HG02571 (cell line): ENCODE data around the gene PTPRD.

Experiments used
- ATAC-seq: cut with Tn5 transposase; IDR thresholded peaks from one replicate; pipeline ENCODE4 v1.9.1; 2021; ENCODE audit warnings: mild to moderate bottlenecking, moderate library complexity; ENCODE audit not compliant: unreplicated experiment

The PTPRD gene

DNA sequence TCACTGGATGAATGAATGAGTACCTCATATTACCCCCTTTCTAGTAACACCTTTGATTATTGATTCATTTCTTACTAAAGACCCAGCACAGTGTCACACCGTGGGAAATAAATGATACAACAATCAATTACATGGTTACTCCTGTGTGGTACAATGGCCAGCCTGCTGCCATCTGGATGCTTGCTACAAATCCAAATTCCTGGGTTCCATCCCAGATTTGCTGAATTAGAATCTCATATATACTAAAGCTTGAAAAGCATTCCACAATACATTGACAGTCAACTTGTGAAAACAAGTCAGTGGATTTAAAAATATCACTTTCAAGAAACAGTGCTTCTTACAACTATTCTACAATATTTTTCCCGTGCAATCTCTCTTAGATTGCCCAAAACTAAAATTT, 989.3 kb downstream of the PTPRD start:
- no peak for ATAC-seq

DNA sequence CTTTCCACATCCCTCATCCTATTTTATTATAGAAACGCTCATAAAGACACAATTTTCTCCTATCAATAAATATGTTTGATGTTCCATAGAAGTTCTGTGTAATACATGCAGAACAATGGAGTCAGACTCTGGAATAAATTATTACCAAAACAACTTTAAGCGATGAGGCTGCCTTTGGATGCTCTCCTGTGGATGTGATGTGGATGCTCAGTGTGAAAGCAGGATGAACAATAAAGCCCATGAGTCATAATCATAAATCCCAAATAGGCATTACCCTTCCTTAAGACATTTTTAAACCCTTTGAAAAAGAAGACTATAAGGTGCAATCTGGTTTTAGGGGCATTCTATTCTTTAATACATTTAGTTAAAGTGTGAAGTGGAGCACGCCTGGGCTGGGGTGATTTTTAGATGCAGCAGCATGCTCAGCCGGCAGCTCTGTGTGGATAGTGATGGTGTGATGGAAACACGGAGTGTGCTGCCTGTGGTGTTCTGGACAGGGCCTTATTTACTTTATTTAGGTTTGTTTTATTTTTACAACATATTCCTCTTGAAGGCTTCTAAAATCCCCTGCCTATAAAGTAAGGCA, 991.4 kb downstream of the PTPRD start:
- ATAC-seq: no peak

DNA sequence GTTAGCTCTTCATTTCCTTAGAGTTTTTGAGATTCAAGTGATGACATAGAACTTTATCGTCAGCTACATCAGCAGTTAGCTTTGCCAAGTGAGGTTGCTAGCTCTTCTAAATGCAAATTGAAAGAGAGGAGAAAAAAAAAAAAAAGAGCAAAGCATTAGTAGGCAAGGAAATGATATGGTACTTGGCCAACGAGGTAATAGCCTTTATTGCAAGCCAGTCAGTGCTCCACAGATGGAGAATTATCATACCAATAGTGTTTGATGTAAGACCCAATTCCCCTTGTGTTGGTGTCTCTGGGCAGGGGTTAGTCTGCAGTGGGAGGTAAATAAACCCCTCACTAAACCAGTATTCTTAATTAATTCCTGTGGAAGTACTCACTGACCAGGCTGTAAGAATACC, 992.1 kb downstream of the PTPRD start:
- no peak for ATAC-seq

DNA sequence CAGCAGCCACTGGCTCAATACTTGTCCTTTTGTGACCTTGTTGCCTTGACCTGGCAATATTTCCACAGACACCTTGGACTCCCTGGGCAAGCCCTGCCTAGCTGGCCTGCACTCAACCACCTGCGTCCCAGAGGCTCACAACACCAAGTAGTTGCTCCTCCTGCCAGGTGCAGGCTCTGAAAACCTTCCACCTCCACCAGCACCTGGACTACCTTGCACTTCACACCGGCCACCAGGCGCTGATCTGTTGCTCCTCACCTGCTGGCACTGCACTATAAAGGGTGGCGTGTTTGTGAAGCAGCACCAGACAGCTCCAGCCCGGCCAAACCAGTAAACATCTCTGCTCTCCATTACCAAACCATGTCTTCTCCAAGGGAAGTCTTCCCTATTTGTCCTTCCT, 997.7 kb downstream of the PTPRD start:
- ATAC-seq: no peak

DNA sequence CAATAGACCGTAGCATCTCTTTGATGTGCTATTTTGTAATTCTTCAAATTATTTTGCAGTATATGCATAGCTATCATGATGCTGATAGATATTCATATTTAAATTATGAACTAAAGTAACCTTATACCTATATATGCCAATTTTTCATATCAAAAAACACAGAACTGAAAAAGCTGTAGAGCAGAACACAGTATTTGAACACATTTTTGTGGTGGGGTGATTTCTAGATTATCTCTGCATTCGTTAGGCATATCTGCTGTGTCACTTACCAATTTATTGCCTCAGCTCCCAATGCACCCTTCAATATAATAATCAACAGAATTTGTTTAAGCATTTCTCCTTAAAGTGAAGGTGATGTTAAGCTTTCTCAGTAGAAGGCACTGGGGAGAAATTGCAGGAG, 998.2 kb downstream of the PTPRD start:
- no peak for ATAC-seq

DNA sequence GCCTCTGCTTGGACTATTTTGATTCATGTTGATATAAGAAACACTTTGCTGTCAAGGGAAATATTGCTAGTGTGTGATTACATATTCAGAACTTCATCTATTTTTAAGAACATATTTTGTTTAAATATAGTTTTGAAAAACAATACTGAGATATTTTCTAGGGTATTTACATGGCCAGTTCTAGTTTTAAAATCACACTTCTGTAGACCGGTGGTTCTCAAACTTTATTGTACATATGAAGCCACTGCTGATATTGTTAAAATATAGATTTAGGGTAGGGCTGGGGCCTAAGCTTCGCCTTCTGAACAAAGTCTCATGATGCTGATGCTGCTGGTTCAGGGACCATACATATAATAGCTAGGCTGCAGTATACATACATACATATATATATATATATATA, 1000.0 kb downstream of the PTPRD start:
- ATAC-seq: peak; percentile 59

DNA sequence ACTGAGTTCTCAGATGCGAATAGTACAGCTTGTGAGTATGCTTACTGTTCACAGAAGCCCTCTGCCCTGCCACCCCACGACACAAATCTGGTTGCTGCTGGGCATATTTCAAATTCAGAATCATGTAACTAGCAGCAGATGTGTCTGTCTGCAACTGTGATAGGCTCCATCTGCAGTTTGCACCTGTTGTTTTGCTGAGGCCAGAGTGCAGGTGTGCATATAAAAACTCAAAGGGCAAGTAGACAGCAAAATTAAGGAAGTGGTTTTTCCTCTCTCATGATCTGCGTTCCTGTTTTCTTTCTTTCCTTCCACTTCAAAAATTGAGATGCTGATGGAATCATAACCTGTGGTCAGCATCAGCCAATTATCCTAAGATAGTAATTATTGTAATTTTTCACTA, 1000.5 kb downstream of the PTPRD start:
- ATAC-seq: peak; percentile 83

DNA sequence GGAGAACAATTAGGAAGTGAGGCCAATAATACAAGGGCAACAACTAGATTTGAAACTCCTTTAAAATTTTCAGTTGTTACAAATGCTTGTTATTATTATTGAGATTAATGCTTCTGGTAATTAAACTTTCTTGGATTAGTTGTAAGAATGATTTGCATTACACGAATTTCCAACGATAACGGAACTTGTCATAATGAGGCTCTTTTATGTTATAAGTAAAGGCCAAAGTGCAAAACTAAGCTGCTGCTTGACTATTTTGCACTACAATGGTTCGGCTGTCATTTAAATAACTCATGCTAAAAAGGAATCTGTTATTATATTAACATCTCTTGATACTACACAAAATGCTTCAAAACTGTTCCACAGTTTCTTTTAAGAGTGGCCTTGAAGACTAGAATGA, 1007.1 kb downstream of the PTPRD start:
- no peak for ATAC-seq

DNA sequence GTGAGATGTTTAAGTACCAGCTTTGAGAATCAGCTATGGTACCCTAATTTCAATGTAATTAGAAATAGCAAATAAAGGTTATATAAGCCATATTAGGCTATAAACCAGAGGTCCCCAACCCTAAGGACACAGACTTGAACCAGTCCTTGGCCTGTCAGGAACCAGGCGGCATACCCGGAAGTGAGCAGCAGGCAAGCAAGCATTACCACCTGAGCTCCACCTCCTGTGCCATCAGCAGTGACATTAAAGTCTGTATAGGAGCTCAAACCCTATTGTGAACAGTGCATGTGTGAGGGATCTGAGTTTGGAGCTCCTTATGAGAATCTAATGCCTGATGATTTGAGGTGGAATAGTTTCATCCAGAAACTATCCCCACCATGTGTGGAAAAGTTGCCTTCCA, 1009.5 kb downstream of the PTPRD start:
- ATAC-seq: no peak

DNA sequence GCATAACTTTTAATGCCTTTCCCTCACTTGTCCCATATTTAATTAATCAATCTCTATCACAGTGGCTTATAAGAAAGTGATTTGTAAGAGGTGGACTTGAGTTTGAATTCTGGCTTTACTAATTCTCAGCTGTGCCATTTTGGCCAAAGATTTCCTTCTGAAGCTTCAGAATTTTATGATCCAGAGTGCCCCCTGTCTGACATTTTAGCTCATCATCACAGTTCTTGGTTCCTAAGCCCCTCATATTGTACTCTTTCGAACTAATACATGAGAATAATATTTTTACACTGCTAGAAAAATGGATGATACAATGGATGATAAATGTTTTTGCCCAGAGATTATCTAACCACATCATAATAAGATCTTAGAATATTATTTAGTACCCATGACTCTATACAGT, 1014.1 kb downstream of the PTPRD start:
- no peak for ATAC-seq

DNA sequence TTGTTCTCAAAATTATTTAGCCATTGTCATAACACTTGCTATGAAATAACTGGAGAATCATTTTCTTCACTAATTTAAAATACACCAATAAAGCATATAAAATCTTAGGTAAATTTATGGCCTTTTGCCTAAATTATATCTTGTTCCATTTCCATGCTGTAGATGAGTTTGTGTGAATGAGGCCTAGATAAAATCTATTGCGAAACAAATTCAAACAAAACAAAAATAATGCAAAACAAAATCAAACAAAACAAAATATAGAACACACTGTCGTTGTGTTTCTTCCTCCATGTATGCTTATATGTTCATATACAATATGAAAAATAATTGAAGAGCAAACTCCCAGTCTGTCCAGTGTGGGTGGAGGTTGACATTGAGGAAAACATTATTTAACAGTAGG, 1020.7 kb downstream of the PTPRD start:
- ATAC-seq: no peak

DNA sequence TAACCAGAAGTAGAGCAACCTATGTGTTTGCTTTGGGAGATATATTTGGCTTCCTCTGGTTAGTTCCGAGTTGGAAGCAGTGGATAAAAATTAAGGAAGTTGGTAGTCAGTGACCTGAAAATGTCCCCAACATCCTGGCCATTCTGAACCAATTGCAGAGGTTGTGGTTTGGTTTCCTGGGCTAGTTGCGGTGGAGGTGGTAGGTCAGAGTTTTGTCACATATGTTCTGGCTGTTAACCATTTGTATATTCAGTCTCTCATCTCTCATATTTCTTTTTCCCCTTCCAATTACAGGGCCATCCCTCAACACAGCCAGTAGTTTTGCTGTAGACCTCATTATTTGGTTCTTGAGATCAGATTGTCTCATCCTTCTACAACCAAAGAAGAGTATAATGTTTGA, 1026.9 kb downstream of the PTPRD start:
- ATAC-seq: no peak

DNA sequence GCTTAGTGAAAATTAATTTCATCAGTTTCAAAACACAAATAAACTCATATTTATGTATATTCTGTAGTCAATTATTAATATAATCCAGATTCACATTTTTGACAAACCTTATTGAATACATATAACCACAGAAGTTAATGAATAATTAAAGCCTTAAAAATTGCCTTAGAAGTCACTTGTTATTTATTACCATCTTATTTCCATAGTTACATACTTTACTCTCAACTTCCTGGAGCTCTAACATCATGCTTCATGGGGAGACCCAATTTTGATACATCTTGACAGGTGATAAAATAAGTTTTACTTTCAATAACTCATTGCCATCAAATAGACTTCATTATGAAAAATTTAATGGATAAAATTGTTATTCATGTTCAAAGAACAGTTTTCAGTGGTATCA, 1038.7 kb downstream of the PTPRD start:
- ATAC-seq: no peak

DNA sequence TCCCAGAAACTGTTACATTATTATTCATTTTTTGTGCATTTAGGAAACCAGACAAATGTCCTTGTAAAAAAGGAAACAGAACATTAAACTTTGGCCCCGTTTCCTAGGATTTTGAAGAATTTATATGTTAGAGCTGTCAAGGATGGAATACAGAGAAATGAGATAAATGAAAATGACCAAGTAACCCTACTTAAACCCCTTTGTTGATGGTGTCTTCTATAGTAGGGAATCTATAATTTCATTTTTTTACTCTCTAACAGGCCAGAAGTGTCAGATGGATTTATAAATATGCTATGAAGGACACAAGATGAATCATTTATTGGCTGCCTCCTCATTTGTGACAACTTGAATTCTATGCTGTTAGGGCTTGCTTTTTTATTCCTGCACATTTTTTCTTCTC, 1047.1 kb downstream of the PTPRD start:
- no peak for ATAC-seq

DNA sequence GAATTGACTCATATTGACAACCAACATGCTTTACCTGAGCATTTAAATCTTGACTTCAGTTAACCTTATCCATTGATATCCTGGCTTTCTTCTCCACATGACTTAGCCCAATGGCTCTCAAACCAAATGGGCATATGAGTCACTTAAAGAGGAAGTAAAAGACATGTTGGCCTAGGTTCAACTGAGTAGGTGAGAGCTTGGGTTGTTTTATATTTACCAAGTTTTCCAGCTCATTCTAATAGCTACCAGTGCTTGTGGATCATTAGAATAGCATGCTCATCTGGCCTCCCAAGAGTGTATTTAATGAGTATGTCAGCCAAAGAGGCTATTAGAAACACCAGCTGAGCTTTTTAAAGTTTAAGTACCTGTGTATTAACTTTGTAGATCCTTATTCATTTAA, 1049.0 kb downstream of the PTPRD start:
- no peak for ATAC-seq

DNA sequence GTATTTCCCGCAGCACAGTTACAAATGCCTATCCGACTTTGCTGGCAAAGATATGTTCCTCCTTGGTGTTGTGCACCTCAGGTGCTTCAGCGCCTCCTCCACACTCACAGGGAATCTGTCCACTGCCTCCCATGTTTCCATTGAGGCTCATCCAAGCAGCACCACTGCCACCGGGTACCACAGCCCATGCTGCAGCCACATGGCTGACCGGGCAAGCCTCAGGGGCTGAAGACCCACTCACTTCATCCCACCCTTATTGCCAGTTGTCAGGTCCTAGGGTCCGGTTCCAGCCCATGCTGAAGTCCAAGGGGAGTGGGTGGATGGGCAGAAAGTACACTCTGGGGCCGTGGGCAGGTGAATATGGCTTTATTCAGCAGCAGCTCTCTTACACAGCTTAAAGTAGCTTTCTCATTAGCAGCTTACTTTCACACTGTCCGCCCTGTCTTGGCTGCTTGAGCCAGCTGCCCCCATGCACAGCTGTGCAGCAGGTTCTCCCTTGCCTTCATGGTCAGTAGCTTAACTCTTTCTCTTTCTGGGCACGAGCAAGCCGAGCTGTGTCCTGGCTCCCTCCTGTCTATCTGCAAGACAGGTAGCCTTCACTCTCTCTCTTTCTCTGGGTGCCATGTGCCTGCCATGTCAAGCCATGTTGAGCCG, 1052.3 kb downstream of the PTPRD start:
- no peak for ATAC-seq

DNA sequence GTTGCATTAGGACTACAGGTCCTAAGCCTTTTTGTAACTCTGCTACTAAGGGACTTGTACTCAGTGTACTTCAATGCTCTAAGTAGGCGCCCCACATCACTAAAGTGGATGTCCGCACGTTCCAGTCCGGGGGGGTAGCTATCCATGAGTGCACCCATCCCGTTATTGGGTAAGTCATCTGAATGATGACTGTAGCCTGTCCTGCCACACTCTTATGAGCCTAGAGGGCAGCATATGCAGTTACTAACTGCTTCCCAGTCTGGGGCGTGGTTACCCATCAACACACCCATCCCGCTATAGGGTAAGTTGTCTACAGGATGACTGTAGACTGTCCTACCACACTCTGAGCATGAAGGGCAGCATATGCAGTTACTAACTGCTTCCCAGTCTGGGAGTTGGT, 1053.9 kb downstream of the PTPRD start:
- no peak for ATAC-seq

DNA sequence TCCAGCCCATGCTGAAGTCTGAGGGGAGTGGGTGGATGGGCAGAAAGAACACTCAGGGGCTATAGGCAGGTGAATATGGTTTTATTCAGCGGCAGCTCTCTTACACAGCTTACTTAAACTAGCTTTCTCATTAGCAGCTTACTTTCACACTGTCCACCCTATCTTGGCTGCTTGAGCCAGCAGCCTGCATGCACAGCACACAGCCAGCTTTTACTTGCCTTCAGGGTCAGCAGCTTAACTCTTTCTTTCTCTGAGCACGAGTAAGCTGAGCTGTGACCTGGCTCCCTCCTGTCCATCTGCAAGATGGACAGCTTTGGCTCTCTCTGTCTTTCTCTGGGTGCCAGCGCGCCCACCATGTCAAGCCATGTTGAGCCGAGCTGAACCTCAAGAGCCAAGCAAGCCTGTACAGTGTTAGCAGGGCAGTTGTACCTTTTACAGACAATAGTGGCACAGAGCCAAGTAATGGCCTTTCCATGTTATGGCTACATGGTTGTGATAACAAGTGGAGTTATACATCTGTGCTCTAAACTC, 1054.9 kb downstream of the PTPRD start:
- ATAC-seq: no peak

DNA sequence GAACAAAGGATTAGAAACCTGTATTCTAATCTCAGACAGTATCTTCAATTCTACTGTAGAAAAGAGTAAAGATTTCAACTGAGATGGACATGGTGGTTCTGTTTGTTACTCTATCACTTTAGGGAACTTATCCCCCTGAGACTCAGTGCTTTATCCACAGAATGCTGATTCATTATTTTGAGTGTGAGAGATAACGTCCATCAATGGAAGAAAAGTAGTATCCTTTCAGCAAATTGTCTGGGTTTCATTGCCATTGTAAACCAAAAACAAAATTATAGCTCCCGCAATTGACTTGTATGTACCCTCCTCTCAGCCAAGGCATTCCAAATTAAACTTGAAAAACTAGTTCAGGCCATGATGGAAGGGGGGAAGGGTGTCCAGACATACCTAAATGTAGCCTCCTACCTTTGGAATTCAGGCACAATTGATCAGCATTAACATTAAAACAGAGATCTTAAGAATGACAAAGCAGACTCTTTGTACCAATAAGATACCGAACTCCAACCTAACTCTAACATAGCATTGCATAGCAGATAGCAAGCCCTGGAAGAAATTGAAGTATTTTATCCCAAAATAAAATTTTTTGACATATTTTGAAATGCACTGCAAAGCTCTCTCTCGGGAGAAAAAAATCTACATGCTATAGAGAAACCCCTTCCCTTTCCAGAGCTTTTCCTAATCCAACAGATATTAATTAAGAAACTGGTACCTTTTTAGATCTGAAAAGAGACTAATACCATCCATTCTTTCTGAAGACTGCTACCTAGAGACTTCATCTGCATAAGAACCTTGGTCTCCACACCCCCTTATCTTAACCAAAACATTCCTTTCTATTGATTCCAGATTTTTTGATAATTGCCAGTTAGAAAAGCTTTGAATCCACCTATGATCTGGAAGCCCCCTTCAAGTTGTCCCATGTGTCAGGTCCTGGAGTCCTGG, 1055.7 kb downstream of the PTPRD start:
- ATAC-seq: no peak

DNA sequence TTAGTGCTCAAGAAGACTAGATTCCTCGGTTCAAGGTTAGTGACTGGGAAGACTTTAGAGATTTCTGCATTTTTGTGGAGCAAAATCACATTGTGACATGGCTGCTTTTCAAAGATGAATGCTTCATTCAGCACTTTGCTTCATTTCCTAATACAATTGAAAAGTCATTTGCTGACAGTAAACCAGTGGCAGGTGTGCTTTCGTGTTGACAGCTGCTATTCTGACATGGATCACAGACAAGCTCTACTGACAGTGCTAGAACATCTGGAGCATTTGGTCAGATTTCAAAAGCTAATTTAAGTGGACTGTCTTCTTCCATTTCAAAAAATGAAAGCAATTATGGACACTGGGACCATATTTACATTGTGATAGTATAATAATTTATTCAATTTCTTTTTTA, 1060.1 kb downstream of the PTPRD start:
- ATAC-seq: no peak

DNA sequence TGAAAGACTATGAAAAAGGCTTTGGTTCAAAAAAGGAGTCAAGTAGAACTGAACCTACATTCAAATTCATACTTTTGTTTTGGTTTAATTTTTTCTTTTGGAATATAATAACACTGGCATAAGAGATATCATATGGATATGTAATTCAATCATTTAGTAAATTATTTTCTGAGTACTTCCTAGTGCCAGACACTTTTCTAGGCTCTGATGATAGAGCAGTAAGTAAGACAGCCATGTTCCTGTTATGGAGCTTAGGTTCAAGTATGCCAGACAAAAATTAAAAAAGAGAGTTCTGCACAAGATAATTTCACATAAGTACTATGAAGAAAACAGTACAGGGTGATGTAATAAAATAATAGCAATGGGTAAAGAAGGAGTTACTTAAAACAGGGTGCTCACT, 1074.0 kb downstream of the PTPRD start:
- no peak for ATAC-seq

DNA sequence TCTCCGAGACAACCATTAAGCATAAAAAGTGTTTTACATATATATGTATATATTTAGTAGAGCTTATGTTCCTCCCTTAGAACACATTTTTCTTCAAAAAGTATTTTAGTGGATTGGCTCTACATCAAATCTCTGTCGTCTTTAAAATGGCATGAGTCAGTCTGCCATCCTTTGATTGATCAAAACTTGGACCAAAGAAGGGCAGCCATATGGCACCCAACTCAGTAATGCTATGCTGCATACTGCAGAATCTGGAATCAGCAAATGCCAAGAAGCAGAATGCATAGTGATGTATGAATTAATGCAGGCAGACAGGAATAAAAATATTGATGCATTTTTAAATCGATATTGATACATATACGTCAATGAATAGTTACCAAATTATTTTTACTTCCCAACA, 1074.4 kb downstream of the PTPRD start:
- ATAC-seq: no peak
